Glutamatergic neuron (in vitro differentiated cells): ENCODE measurements around the gene ZNF48. TPM values are rescaled to one million over a fixed set of nuclear protein-coding genes. Genes with fewer than 3 reads are reported as not detected.

Source experiments
- DNase-seq: peaks from one replicate; pipeline ENCODE4 v3.0.0; 2022
- H3K27ac Mint-ChIP-seq: one replicate; pipeline ENCODE4 v1.8.0; 2020; ENCODE audit warnings: mild to moderate bottlenecking, mixed read lengths, inconsistent platforms; ENCODE audit not compliant: unreplicated experiment
- H3K27me3 Mint-ChIP-seq: one replicate; pipeline ENCODE4 v1.8.0; 2020; ENCODE audit warnings: mild to moderate bottlenecking, moderate library complexity, mixed read lengths, inconsistent platforms; ENCODE audit not compliant: unreplicated experiment
- H3K36me3 Mint-ChIP-seq: one replicate; pipeline ENCODE4 v1.8.0; 2020; ENCODE audit warnings: mild to moderate bottlenecking, mixed read lengths, inconsistent platforms; ENCODE audit not compliant: unreplicated experiment
- H3K4me1 Mint-ChIP-seq: one replicate; pipeline ENCODE4 v1.8.0; 2020; ENCODE audit warnings: mild to moderate bottlenecking, low read depth, mixed read lengths, inconsistent platforms; ENCODE audit not compliant: unreplicated experiment
- H3K4me3 Mint-ChIP-seq: one replicate; pipeline ENCODE4 v1.8.0; 2020; ENCODE audit warnings: mild to moderate bottlenecking, mixed read lengths, inconsistent platforms; ENCODE audit not compliant: unreplicated experiment
- H3K9me3 Mint-ChIP-seq: one replicate; pipeline ENCODE4 v1.8.0; 2020; ENCODE audit warnings: mild to moderate bottlenecking, moderate library complexity, mixed read lengths, inconsistent platforms; ENCODE audit not compliant: unreplicated experiment
- total RNA-seq: library from RNA; stranded (reverse); fragmentation: NEBNext Ultra II Directional; extraction: Animal tissue kit (Norgen Biotek cat#: 25700); gene quantifications from one replicate; pipeline ENCODE4 v1.2.1, GENCODE V29; 2021; ENCODE audit not compliant: unreplicated experiment
- TF ChIP-seq, protein P1 (sequence below): fragments of 200-600 bp; sonication (generic); IDR thresholded peaks from one replicate; pipeline ENCODE4 v1.5.0; 2021; ENCODE audit not compliant: partially characterized antibody, unreplicated experiment

The ZNF48 gene
- total RNA-seq, 1 donor from 2014 or later: 74.7 TPM

DNA sequence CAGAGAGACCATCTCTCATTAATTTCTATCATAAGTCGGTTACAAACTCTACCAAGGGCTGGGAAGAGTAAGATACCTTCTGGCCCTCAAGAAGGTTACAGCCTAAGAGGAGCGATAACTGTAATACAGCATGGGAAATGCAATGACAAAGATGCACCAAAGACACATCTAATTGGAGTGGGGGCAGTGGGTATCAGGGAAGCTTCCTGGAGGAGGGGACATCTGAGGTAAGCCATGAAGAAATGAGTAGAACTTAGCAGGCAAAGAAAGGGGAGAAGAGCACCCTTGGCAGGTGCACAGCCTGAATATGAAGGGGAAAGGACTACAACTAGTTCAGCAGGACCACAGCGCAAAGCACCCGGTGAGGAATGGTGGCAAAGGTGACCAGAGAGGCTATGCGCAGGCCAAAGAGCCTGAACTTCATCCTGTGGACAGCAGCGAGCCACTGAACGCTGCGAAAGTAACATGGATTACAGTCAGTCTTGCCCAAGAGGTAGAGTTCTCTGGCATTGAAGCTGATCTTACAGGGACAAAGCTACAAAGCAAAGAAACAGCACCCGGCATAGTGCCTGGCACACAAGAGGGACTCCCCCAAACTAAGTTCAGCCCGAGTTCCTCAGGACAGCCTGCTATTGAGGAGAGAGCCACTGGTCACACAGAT lies 27.7 kb upstream of the ZNF48 start:
- H3K4me1 Mint-ChIP-seq: peaks cover 30% of the 10 kb centered on the region
- TF ChIP-seq, protein P1, sequence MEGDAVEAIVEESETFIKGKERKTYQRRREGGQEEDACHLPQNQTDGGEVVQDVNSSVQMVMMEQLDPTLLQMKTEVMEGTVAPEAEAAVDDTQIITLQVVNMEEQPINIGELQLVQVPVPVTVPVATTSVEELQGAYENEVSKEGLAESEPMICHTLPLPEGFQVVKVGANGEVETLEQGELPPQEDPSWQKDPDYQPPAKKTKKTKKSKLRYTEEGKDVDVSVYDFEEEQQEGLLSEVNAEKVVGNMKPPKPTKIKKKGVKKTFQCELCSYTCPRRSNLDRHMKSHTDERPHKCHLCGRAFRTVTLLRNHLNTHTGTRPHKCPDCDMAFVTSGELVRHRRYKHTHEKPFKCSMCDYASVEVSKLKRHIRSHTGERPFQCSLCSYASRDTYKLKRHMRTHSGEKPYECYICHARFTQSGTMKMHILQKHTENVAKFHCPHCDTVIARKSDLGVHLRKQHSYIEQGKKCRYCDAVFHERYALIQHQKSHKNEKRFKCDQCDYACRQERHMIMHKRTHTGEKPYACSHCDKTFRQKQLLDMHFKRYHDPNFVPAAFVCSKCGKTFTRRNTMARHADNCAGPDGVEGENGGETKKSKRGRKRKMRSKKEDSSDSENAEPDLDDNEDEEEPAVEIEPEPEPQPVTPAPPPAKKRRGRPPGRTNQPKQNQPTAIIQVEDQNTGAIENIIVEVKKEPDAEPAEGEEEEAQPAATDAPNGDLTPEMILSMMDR: no peak
- H3K4me3 Mint-ChIP-seq: peak overlapping the region; percentile 98
- H3K27me3 Mint-ChIP-seq: peaks cover 24% of the 10 kb centered on the region
- peaks cover 3% of the 10 kb centered on the region for H3K36me3 Mint-ChIP-seq
- peak overlapping the region; percentile 64 for H3K27ac Mint-ChIP-seq
- no peak for DNase-seq
- H3K9me3 Mint-ChIP-seq: peaks cover 13% of the 10 kb centered on the region

DNA sequence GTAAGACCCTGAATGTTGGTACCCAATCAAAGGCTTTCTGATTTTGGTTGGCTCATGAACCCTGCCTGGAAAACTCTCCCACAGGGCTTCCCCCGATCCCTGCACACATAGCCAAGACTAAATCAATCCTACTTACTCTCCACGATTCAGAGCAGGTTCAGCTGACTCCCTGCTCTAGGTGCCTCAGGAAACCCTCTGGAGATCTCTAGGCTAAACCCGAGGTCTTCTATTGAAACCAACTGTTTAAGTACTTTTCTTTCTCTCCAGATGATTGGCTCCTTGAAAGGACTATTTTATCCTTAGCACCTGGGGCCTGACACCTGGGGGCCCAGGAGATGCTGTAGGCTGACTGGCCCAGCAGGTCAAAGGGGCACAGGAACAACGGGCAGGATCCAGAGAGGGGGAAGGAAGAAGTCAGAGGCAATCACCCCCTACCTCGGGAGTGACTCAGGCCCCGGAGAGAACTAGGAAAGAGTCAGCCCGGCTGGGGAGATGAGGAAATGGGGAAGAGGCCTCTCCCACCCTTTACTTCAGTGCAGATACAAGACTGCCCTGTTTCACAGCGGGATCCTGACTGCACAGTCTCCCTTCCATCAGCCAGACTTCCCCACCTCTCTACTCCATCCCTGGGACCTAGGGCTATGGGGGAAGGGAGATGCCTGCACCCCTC lies 27.0 kb upstream of the ZNF48 start:
- H3K27ac Mint-ChIP-seq: peak overlapping the region; percentile 48
- peaks cover 3% of the 10 kb centered on the region for H3K36me3 Mint-ChIP-seq
- TF ChIP-seq, protein P1: no peak
- H3K9me3 Mint-ChIP-seq: peaks cover 17% of the 10 kb centered on the region
- peak overlapping the region; percentile 98 for H3K4me3 Mint-ChIP-seq
- no peak for DNase-seq
- peaks cover 36% of the 10 kb centered on the region for H3K4me1 Mint-ChIP-seq
- H3K27me3 Mint-ChIP-seq: peaks cover 27% of the 10 kb centered on the region

DNA sequence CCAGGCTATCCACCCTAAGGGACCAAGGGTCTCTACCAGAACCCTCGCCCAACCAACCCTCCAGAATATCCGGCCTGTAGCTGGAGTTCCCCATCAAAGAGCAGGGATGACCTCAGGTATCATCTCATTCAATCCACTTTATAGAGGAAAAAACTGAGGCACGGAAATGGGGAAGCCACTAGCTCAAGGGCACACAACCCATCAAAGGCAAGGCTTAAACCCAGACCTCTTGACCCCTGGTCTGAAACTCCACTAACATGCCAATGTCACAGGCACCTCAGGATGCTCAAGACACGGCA lies 26.5 kb upstream of the ZNF48 start:
- no peak for DNase-seq
- H3K27ac Mint-ChIP-seq: peak overlapping the region; percentile 77
- TF ChIP-seq, protein P1: no peak

DNA sequence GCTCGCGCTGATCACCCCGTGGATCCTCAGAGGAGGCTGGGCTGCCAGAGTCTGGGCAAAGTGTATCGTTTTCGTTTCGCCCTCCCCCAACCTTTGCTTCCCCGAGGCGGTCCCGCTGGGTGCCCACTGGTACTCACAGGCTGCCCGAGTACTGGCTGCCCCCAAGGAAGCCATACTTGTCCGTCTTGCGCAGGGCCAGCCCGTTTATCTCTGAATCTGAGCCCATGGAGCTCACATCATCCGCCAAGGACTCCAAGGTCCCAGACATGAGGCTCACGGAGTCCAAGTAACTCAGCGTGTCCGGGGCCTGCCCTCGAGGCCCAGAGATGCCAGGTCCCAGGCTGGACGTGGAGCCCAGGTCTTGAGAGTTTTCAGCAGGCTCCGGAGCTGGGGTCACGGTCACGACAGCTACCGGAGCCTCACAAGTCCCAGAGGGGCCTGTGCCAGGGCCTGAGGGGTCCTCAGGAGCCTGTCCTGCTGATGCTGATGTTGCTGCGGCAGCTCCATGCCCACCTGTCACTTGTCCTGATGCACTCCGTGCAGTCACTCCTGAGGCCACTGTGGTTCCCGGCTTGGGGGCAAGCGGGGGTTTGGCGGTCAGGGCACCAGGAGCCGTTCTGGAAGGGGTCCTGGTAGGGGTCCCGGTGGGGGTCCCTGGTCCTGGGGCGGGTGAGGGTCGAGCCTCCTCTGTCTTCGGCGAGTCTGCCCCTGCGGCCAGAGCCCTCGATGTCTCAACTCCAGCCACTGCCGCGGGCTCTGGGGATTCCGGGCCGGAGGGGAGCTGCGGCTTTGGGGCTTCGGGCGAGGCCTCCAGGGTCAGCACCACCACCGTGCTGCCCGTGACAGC lies 25.9 kb upstream of the ZNF48 start:
- peaks cover 3% of the 10 kb centered on the region for H3K36me3 Mint-ChIP-seq
- H3K27ac Mint-ChIP-seq: peak overlapping the region; percentile 77
- peaks cover 36% of the 10 kb centered on the region for H3K4me1 Mint-ChIP-seq
- H3K27me3 Mint-ChIP-seq: peaks cover 27% of the 10 kb centered on the region
- peak; percentile 60 for DNase-seq
- H3K4me3 Mint-ChIP-seq: peak overlapping the region; percentile 98
- TF ChIP-seq, protein P1: no peak
- H3K9me3 Mint-ChIP-seq: peaks cover 20% of the 10 kb centered on the region

More for the DNA sequence above, 26.5 kb upstream of the ZNF48 start:
- peaks cover 3% of the 10 kb centered on the region for H3K36me3 Mint-ChIP-seq
- peaks cover 27% of the 10 kb centered on the region for H3K27me3 Mint-ChIP-seq
- peaks cover 36% of the 10 kb centered on the region for H3K4me1 Mint-ChIP-seq
- peak overlapping the region; percentile 98 for H3K4me3 Mint-ChIP-seq
- H3K9me3 Mint-ChIP-seq: peaks cover 18% of the 10 kb centered on the region
